Measurements from ENCODE around the gene RAET1E. TPM values are rescaled to one million over a fixed set of nuclear protein-coding genes. Genes with fewer than 3 reads are reported as not detected.
"Not testable (repeated sequence)": the region's sequence is repeated elsewhere in the genome, so short reads cannot be mapped to it uniquely, and the experiment has no call there.

Gene RAET1E
- total RNA-seq, 1 experiment from 2014 or later: not detected

DNA sequence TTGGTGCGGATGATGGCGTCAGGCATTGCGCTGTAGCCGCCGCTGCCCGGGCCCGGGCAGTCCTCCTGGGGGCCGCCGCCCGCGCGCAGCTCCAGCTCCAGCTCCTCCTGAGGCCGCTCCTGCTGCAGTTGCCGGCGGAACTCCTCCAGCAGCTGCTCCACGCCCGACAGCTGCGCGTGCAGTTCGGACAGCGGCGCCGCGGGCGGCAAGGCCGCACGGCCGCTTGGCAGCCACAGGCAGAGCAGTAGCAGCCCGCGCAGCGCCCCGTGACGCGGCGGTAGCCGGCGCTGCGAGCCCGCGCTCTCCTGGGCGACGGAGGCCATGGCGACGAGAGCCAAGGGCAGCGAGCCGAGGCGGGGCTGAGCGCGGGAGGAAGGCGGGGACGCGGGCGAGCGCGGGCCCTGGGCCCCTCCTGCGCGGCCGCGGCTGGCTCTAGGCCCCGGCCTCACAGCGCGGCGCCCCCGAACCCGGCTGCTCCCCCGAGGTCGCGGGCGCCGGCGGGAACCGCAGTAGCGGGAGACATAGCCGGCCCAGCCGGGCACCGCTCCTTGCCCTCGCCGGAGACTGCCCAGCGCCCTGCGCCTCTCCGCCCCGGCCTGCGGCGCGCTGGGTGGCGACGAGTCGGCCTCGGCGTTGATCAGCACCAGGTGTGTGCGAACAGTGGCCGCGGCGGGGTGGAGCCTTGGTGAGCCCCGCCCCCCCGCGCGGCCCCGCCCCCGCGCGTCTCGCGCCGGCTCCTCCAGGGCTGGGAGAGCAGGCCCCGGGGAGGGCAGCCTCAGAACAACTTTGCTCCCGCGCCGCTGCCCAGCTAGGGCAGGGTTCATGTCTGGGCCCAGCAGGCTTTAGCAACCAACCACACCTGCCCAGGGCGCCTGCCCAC is 34.0 kb downstream of the RAET1E start, which contains the start of gene LRP11:
Gene LRP11, minus strand, starts transcription at position 662 of the 880 bp plus-strand sequence. Its CDS starts 339 bp downstream, at position 323.
- peak; percentile 83 to 92 for DNase-seq
- POLR2A ChIA-PET: interaction anchor here (0.6 kb wide), 1 partner anchor 127 kb away, joined by 6 read pairs; no protein-coding TSS in a partner anchor
- BruUV-seq (replicated peaks): no TSS peak
- Histone ChIP-seq H3K36me3 (ENCODE audit: control insufficient read depth, insufficient read depth, low read length) (no peaks in the 10 kb centered on the region), H3K4me3 (ENCODE audit: low read depth, low read length) (peak within 1 kb of the TSS; percentile 75), H3K4me1 (peaks cover 8% of the 10 kb centered on the region), H3K27me3 (replicated peaks; ENCODE audit: control insufficient read depth, insufficient read depth, low read length) (no peaks in the 10 kb centered on the region), H3K9me3 (no peaks in the 10 kb centered on the region)
- Mint-ChIP-seq H3K36me3 (ENCODE audit: insufficient read depth, unreplicated experiment) (no peaks in the 10 kb centered on the region), H3K27me3 (ENCODE audit: insufficient read depth, unreplicated experiment) (no peaks in the 10 kb centered on the region), H3K4me3 (ENCODE audit: unreplicated experiment) (peak within 1 kb of the TSS; percentile 86), H3K9me3 (ENCODE audit: unreplicated experiment) (no peaks in the 10 kb centered on the region), H3K27ac (ENCODE audit: unreplicated experiment) (peak within 1 kb of the TSS; percentile 71), H3K4me1 (ENCODE audit: low read depth, unreplicated experiment) (peaks cover 28% of the 10 kb centered on the region)
- CTCF ChIA-PET: interaction anchor here (0.7 to 2.6 kb wide), 3 partner anchors 19 to 35 kb away, joined by 3 to 6 read pairs (median 5); no protein-coding TSS in a partner anchor
- intact Hi-C loops (cut with micrococcal nuclease; ENCODE audit: unreplicated experiment): loop anchor here (1.0 to 10.0 kb wide), 3 partner anchors 9 to 299 kb away; partner anchors contain the start of gene GINM1
- TF ChIP-seq, protein P1, sequence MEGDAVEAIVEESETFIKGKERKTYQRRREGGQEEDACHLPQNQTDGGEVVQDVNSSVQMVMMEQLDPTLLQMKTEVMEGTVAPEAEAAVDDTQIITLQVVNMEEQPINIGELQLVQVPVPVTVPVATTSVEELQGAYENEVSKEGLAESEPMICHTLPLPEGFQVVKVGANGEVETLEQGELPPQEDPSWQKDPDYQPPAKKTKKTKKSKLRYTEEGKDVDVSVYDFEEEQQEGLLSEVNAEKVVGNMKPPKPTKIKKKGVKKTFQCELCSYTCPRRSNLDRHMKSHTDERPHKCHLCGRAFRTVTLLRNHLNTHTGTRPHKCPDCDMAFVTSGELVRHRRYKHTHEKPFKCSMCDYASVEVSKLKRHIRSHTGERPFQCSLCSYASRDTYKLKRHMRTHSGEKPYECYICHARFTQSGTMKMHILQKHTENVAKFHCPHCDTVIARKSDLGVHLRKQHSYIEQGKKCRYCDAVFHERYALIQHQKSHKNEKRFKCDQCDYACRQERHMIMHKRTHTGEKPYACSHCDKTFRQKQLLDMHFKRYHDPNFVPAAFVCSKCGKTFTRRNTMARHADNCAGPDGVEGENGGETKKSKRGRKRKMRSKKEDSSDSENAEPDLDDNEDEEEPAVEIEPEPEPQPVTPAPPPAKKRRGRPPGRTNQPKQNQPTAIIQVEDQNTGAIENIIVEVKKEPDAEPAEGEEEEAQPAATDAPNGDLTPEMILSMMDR (IDR thresholded peaks at IDR 0.05; ENCODE audit: insufficient read depth in 1 of 2, low read depth in 1 of 2, low read length in 1 of 2, severe bottlenecking in 1 of 2, unreplicated experiment in 1 of 2): no peak

DNA sequence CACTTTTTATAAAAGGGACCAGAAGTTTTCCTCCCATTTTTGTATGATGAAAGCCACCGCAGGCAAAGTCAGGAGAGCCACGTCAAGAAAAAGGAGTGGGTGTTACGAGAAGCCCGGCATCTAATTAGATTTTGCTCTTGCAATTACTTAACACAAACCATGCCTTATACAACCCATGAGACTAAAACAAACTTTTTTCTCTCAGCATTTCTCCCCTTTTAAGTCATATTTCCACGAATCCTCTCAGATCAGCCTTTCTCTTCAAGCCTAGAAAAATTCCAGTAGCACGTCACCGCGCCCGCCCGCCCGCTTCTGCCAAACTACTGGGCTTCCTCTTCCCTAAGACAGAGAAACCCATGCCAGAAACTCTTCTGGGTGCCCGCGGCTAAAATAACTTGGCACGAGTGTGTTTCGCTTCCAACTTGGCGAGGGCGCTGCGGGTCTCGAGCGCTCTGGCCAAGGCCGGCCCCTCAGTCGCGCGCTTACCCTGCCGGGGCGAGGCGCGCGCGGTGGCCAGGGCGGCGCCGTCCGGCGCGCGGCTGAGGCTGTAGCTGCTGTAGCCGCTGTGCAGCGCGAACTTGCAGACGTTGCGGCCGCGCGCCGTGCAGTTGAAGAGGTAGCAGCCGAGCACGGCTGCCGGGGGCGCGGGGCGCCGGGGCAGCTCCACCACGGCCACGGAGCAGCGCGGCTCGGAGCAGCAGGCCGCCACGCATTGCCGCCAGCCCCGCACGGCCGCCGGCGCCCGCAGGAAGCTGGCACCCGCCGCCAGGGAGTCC is 34.8 kb downstream of the RAET1E start:
- Mint-ChIP-seq H3K4me3 (ENCODE audit: unreplicated experiment) (peak overlapping the region; percentile 86), H3K36me3 (ENCODE audit: insufficient read depth, unreplicated experiment) (no peaks in the 10 kb centered on the region), H3K27me3 (ENCODE audit: insufficient read depth, unreplicated experiment) (no peaks in the 10 kb centered on the region), H3K4me1 (ENCODE audit: low read depth, unreplicated experiment) (peaks cover 22% of the 10 kb centered on the region), H3K9me3 (ENCODE audit: unreplicated experiment) (no peaks in the 10 kb centered on the region), H3K27ac (ENCODE audit: unreplicated experiment) (peak overlapping the region; percentile 71)
- ChIA-PET POLR2A (interaction anchor here (0.6 kb wide), 1 partner anchor 128 kb away, joined by 6 read pairs; no protein-coding TSS in a partner anchor), CTCF (interaction anchor here (2.6 kb wide), 1 partner anchor 22 kb away, joined by 6 read pairs; no protein-coding TSS in a partner anchor)
- no peaks in the 10 kb centered on the region for H3K36me3 ChIP-seq (ENCODE audit: control insufficient read depth, insufficient read depth, low read length)
- intact Hi-C loops (cut with micrococcal nuclease; ENCODE audit: unreplicated experiment): loop anchor here (1.0 to 10.0 kb wide), 2 partner anchors 8 to 298 kb away; partner anchors contain the start of gene GINM1
- TF ChIP-seq, protein P1 (IDR thresholded peaks at IDR 0.05; ENCODE audit: insufficient read depth in 1 of 2, low read depth in 1 of 2, low read length in 1 of 2, severe bottlenecking in 1 of 2, unreplicated experiment in 1 of 2): no peak
- H3K4me1 ChIP-seq: peaks cover 8% of the 10 kb centered on the region
- H3K27me3 ChIP-seq (replicated peaks; ENCODE audit: control insufficient read depth, insufficient read depth, low read length): no peaks in the 10 kb centered on the region
- H3K9me3 ChIP-seq: no peaks in the 10 kb centered on the region
- DNase-seq: peak in 1 of 2 experiments; percentile 66
- H3K4me3 ChIP-seq (ENCODE audit: low read depth, low read length): peak overlapping the region; percentile 75
- BruUV-seq (replicated peaks): TSS peak; percentile 48

DNA sequence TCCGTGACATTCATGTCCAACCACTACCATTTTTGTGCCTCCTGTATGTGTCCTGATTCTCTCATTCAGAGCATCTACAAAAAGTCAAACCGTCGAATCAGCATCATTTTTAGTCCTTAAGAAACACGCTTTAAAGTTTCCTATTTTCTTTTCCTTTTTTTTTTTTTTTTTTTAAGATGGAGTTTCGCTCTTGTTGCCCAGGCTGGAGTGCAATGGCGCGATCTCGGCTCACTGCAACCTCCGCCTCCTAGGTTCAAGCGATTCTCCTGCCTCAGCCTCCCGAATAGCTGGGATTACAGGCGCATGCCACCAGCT is 35.5 kb downstream of the RAET1E start:
- Mint-ChIP-seq H3K4me3 (ENCODE audit: unreplicated experiment) (peak overlapping the region; percentile 86), H3K4me1 (ENCODE audit: low read depth, unreplicated experiment) (peaks cover 21% of the 10 kb centered on the region)
- H3K36me3 Mint-ChIP-seq (ENCODE audit: insufficient read depth, unreplicated experiment); BruUV-seq (replicated peaks); H3K9me3 Mint-ChIP-seq (ENCODE audit: unreplicated experiment); H3K4me1 ChIP-seq; H3K27ac Mint-ChIP-seq (ENCODE audit: unreplicated experiment); DNase-seq; H3K36me3 ChIP-seq (ENCODE audit: control insufficient read depth, insufficient read depth, low read length); POLR2A ChIA-PET; H3K27me3 ChIP-seq (replicated peaks; ENCODE audit: control insufficient read depth, insufficient read depth, low read length); H3K9me3 ChIP-seq; H3K27me3 Mint-ChIP-seq (ENCODE audit: insufficient read depth, unreplicated experiment): not testable (repeated sequence)
- CTCF ChIA-PET: interaction anchor here (2.6 kb wide), 1 partner anchor 21 kb away, joined by 6 read pairs; no protein-coding TSS in a partner anchor
- intact Hi-C loops (cut with micrococcal nuclease; ENCODE audit: unreplicated experiment): loop anchor here (10.0 kb wide), 1 partner anchor 298 kb away; the partner anchor contains the start of gene GINM1
- H3K4me3 ChIP-seq (ENCODE audit: low read depth, low read length): 0 out of 2 replicates have a peak overlapping the region, but pooled peaks have one; percentile 75

All from Caco-2 (cell line).